ENCODE data around the gene PM20D1. TPM values are rescaled to one million over a fixed set of nuclear protein-coding genes. Genes with fewer than 3 reads are reported as not detected.

The PM20D1 gene
- total RNA-seq, 1 experiment from 2014 or later, result 0.37 TPM

- Mint-ChIP-seq H3K27ac (no peak overlapping the region), H3K9me3 (no peaks in the 10 kb centered on the region), H3K4me1 (no peaks in the 10 kb centered on the region), H3K36me3 (no peaks in the 10 kb centered on the region), H3K27me3 (ENCODE audit: low read depth) (peaks cover 9% of the 10 kb centered on the region), H3K4me3 (no peak overlapping the region)
- DNase-seq (ENCODE audit: low spot score) (no peak), ATAC-seq (no peak)
- POLR2A ChIA-PET, result no interaction called here
- CTCF ChIA-PET, result interaction anchor here (0.5 to 1.1 kb wide), 2 partner anchors 135 to 193 kb away, joined by 3 read pairs; no protein-coding TSS in a partner anchor
- TF ChIP-seq MLX (CRISPR knock-in tag; IDR thresholded peaks at IDR 0.05), result no peak
- TF ChIP-seq, protein P1, sequence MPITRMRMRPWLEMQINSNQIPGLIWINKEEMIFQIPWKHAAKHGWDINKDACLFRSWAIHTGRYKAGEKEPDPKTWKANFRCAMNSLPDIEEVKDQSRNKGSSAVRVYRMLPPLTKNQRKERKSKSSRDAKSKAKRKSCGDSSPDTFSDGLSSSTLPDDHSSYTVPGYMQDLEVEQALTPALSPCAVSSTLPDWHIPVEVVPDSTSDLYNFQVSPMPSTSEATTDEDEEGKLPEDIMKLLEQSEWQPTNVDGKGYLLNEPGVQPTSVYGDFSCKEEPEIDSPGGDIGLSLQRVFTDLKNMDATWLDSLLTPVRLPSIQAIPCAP (CRISPR knock-in tag; IDR thresholded peaks at IDR 0.05), result no peak
- TF ChIP-seq, protein P2, sequence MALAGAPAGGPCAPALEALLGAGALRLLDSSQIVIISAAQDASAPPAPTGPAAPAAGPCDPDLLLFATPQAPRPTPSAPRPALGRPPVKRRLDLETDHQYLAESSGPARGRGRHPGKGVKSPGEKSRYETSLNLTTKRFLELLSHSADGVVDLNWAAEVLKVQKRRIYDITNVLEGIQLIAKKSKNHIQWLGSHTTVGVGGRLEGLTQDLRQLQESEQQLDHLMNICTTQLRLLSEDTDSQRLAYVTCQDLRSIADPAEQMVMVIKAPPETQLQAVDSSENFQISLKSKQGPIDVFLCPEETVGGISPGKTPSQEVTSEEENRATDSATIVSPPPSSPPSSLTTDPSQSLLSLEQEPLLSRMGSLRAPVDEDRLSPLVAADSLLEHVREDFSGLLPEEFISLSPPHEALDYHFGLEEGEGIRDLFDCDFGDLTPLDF (CRISPR knock-in tag; IDR thresholded peaks at IDR 0.05), result no peak
- TF ChIP-seq NFATC4 (CRISPR knock-in tag; IDR thresholded peaks at IDR 0.05), result no peak
- TF ChIP-seq NR2C2 (CRISPR knock-in tag; IDR thresholded peaks at IDR 0.05), result no peak
- no peak for TF ChIP-seq ATF1 (CRISPR knock-in tag; IDR thresholded peaks at IDR 0.05)
- TF ChIP-seq MXD4 (CRISPR knock-in tag; IDR thresholded peaks at IDR 0.05; ENCODE audit: borderline replicate concordance), result no peak
- no peak for TF ChIP-seq SMAD4 (CRISPR knock-in tag; IDR thresholded peaks at IDR 0.05)
- no peak for TF ChIP-seq ESRRA (CRISPR knock-in tag; IDR thresholded peaks at IDR 0.05; ENCODE audit: borderline replicate concordance)
Measured at GRCh38 chr1:205783904-205784303, 66.0 kb downstream of the PM20D1 start.

- ChIA-PET POLR2A (no interaction called here), CTCF (no interaction called here)
- Mint-ChIP-seq H3K36me3 (no peaks in the 10 kb centered on the region), H3K4me3 (no peak overlapping the region), H3K27ac (no peak overlapping the region), H3K27me3 (ENCODE audit: low read depth) (peaks cover 9% of the 10 kb centered on the region), H3K9me3 (no peaks in the 10 kb centered on the region), H3K4me1 (no peaks in the 10 kb centered on the region)
- ATAC-seq (no peak), DNase-seq (ENCODE audit: low spot score) (no peak)
- no peak for TF ChIP-seq MLX (CRISPR knock-in tag; IDR thresholded peaks at IDR 0.05)
Measured at GRCh38 chr1:205783433-205783795, 66.5 kb downstream of the PM20D1 start.

- H3K36me3 Mint-ChIP-seq, result no peaks in the 10 kb centered on the region
- POLR2A ChIA-PET, result no interaction called here
- H3K27ac Mint-ChIP-seq, result no peak overlapping the region
- H3K4me1 Mint-ChIP-seq, result no peaks in the 10 kb centered on the region
- no peak for ATAC-seq
- H3K27me3 Mint-ChIP-seq (ENCODE audit: low read depth), result peaks cover 9% of the 10 kb centered on the region
- no peak overlapping the region for H3K4me3 Mint-ChIP-seq
- peaks cover 4% of the 10 kb centered on the region; the same call in 1 of the 2 replicates for H3K9me3 Mint-ChIP-seq
- no peak for DNase-seq (ENCODE audit: low spot score)
- CTCF ChIA-PET, result interaction anchor here (0.8 kb wide), 1 partner anchor 9 kb away, joined by 5 read pairs; no protein-coding TSS in a partner anchor
- TF ChIP-seq SOX15 (CRISPR knock-in tag; IDR thresholded peaks at IDR 0.05), result no peak
- no peak for TF ChIP-seq ELF4 (CRISPR knock-in tag; IDR thresholded peaks at IDR 0.05; ENCODE audit: low read depth)
- TF ChIP-seq, protein P3, sequence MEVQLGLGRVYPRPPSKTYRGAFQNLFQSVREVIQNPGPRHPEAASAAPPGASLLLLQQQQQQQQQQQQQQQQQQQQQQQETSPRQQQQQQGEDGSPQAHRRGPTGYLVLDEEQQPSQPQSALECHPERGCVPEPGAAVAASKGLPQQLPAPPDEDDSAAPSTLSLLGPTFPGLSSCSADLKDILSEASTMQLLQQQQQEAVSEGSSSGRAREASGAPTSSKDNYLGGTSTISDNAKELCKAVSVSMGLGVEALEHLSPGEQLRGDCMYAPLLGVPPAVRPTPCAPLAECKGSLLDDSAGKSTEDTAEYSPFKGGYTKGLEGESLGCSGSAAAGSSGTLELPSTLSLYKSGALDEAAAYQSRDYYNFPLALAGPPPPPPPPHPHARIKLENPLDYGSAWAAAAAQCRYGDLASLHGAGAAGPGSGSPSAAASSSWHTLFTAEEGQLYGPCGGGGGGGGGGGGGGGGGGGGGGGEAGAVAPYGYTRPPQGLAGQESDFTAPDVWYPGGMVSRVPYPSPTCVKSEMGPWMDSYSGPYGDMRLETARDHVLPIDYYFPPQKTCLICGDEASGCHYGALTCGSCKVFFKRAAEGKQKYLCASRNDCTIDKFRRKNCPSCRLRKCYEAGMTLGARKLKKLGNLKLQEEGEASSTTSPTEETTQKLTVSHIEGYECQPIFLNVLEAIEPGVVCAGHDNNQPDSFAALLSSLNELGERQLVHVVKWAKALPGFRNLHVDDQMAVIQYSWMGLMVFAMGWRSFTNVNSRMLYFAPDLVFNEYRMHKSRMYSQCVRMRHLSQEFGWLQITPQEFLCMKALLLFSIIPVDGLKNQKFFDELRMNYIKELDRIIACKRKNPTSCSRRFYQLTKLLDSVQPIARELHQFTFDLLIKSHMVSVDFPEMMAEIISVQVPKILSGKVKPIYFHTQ (CRISPR knock-in tag; IDR thresholded peaks at IDR 0.05), result no peak
- TF ChIP-seq TP53 (CRISPR knock-in tag; IDR thresholded peaks at IDR 0.05), result no peak
- TF ChIP-seq ZBTB21 (CRISPR knock-in tag; IDR thresholded peaks at IDR 0.05; ENCODE audit: borderline replicate concordance), result no peak
- TF ChIP-seq SP1 (CRISPR knock-in tag; conservative IDR thresholded peaks at IDR 0.05), result no peak
- no peak for TF ChIP-seq USF2 (CRISPR knock-in tag; IDR thresholded peaks at IDR 0.05)
- TF ChIP-seq MLX (CRISPR knock-in tag; IDR thresholded peaks at IDR 0.05), result no peak
- no peak for TF ChIP-seq CREM (CRISPR knock-in tag; IDR thresholded peaks at IDR 0.05)
- TF ChIP-seq IRF2 (CRISPR knock-in tag; IDR thresholded peaks at IDR 0.05; ENCODE audit: borderline replicate concordance, low read depth), result no peak
- TF ChIP-seq ESRRA (CRISPR knock-in tag; IDR thresholded peaks at IDR 0.05; ENCODE audit: borderline replicate concordance), result no peak
- no peak for TF ChIP-seq JUN (CRISPR knock-in tag; IDR thresholded peaks at IDR 0.05)
- TF ChIP-seq HMGXB4 (CRISPR knock-in tag; IDR thresholded peaks at IDR 0.05), result no peak
Measured at GRCh38 chr1:205782627-205783432, 67.1 kb downstream of the PM20D1 start.

All from WTC11 (cell line).